Measurements from ENCODE around the gene AMOT.

Gene AMOT

GRCh38 chrX:112798736-112799135 lies 41.9 kb downstream of the AMOT start:
- no peak for DNase-seq

GRCh38 chrX:112789931-112790330 lies 50.7 kb downstream of the AMOT start:
- no peak for DNase-seq

GRCh38 chrX:112786076-112786475 lies 54.6 kb downstream of the AMOT start:
- no peak for DNase-seq

DNA sequence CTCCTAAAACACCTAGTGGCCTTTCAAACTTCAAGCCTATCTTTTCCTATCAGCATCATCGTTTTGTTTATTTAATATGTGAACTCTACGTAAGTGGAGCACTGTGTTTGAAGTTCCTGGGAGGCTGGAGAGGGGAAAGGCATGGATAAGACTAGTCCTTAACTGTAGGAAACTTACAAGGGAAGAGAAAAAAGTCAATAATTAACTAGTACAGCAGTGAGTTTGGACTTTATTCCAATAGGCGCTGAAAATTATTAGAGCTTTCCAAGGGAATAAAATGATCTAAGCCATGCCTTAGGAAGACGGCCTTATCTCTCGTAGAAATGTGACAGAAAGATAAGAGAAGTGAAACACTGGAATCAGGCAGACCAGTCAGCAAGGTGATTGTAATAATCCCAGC lies 55.3 kb downstream of the AMOT start:
- DNase-seq: no peak

- DNase-seq: no peak
Measured at GRCh38 chrX:112784692-112785091, 55.9 kb downstream of the AMOT start.

- DNase-seq: no peak
Measured at GRCh38 chrX:112779139-112779538, 61.5 kb downstream of the AMOT start.

GRCh38 chrX:112774651-112775293 lies 65.9 kb downstream of the AMOT start:
- no peak for DNase-seq

DNA sequence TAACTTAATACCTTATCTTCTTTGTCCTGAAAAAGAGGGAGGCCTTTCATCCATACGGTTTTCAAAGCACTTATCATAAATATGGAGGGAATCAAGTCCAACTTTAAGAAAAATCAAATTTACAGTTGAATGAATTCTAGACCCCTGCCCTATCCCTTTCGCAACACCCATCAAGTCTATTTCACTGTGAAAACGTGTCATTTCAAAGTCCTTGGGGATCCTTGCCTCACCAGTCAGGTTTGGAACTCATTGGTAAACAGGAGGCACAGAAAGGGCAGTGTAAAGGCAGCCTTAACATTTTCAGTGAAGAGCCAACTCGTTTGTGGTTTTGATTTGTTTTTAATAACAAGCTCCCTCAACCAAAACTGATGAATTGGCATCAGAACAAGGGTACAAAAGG lies 66.5 kb downstream of the AMOT start:
- DNase-seq: no peak

GRCh38 chrX:112769034-112769433 lies 71.6 kb downstream of the AMOT start:
- no peak for DNase-seq

GRCh38 chrX:112768563-112768962 lies 72.1 kb downstream of the AMOT start:
- DNase-seq: no peak

- DNase-seq: no peak
Measured at GRCh38 chrX:112766774-112767173, 73.9 kb downstream of the AMOT start.

DNA sequence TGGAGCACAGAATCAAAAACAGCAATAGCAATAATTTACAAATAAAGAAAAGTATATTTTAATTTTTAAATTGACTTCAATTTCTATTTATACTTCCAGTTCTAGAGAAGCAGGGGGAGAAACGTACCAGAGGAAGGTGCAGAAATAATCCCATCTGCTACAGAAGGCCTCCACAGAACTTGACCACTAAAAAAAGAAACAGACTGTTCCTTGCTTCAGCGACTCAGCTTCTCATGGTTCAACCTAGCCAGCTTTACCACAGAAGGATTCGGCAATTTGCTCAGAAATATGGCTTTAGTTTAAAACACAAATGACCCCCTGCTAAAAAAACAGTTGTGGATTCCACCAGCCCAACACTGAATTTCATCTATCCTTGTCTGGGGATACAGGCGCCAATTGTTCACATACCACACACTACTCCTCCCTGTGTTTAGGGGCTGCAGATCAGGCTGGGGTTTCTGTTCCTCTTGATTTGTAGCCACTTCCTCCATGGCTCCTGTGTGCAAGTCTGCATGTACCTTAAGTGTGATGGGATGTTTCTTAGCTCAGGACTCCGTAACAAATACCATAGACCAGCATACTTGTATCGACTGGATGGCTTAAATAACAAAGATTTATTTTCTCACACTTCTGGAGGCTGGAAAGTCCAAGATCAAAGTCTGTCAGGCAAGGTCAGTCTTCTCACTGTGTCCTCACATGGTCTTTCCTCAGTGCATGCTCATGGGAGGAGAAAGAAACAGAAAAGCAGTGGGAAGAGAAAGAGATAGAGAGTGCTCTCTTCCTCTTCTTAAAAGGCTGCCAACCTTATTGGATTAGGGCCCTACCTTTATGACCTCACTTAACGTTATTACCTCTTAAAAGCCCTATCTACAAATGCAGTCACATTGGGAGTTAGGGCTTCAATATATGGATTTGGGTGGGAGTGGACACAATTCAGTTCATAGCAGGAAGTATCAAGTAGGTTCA lies 79.1 kb downstream of the AMOT start:
- no peak for DNase-seq

- DNase-seq: no peak
Measured at GRCh38 chrX:112760697-112761096, 79.9 kb downstream of the AMOT start.

- DNase-seq: no peak
Measured at GRCh38 chrX:112759966-112760365, 80.7 kb downstream of the AMOT start.

- DNase-seq: no peak
Measured at GRCh38 chrX:112759512-112759911, 81.1 kb downstream of the AMOT start.

DNA sequence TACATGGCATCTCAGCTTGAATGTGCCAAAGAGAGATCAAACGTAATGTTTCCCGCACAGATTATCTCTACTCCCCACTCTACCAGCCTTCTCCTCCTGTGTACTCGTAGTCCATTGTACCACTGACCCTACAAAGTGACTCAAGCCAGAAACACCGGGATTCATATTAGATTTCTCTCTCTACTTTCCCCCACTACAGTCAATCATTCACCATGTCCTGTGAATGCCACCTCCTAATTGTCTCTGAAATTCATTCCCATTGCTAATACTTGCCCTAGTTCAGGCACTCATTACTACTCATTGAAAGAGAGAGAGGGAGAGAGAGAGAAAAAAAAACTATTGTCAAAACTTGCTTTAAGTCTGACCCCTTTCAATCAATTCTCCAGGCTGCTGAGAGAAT lies 82.7 kb downstream of the AMOT start:
- DNase-seq: no peak

DNA sequence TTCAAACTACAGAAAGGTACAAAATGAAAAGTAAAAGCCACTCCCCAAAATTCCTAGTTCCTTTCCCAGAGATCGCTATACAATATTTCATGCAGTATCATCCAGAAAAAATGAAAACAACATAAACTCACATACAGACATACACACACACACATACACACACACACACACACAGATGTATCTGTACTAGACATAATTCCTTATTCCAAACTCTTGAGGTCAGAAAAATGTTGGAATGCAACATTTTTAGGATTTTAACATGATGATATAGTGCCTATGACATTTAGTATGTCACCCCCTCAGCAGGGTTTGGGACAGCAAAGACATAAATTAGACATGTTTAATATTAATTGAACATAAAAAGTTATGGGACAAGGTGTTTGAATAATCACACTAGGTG lies 87.5 kb downstream of the AMOT start:
- DNase-seq: no peak

GRCh38 chrX:112751076-112751475 lies 89.6 kb downstream of the AMOT start:
- DNase-seq: no peak

- DNase-seq: no peak
Measured at GRCh38 chrX:112746812-112747595, 93.6 kb downstream of the AMOT start.

DNA sequence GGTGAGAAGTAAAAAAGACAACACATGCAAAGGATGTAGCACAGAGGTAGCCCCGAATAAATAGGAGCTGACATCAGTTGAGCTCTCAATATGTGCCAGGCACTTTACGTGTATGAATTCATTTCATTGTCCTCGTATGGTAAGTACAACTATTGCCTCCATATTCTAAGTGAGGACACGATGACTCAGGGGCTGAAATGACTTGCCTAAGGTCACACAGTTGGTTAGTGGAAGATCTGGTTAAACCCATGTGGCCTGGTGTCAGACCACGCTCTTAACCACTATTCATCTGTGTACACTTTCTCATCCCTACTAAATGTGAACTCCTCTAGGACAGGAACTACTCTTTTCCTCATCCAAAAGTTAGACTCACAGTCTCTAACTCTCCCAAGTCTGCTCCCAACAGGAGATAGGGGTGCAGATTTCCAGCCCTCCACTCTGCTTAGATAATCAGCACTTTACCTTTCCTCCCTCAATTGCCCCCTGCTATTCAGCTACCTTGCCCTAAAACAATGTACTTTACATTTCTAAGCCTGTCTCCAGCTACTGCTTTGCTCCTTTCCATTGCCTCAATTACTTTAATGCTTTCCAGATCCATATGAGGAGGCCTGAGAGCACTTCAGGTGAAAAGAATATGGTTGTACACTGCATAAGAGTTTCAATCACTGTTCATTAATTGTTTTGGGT lies 102.1 kb downstream of the AMOT start:
- no peak for DNase-seq

DNA sequence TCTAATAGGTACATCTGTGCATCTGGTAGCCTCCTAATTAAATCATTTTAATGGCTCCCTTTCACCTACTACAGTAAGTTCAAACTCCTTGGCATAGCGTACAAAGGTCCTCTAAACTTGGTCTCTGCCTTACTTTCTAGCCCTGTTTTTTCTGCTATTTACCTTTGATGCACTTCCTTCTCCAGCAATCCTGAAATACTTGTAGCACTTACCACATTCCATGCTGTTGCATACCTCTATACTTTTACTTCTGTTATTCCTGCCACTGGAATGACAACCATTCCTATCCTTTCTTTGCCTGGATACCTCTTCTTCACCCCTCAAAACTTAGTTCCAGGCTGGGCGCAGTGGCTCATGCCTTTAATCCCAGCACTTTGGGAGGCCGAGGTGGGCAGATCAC lies 104.3 kb downstream of the AMOT start:
- DNase-seq: no peak

DNA sequence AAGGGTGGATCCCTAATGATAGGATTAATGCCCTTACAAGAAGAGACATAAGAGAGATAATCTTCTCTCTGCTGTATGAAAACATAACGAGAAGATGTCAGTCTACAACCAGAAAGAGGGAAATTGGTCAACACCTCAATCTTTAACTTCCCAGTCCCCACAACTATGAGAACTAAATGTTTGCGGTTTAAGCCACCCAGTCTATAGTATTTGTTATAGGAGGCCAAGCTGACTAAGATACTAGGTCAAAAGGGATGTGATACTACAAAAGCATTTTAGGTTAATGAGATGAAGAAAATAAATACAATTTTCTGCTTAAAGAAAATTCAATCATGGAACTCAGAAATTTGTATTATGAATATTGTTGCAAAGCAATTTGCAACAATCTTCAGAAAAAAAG lies 105.5 kb downstream of the AMOT start:
- DNase-seq: no peak

DNA sequence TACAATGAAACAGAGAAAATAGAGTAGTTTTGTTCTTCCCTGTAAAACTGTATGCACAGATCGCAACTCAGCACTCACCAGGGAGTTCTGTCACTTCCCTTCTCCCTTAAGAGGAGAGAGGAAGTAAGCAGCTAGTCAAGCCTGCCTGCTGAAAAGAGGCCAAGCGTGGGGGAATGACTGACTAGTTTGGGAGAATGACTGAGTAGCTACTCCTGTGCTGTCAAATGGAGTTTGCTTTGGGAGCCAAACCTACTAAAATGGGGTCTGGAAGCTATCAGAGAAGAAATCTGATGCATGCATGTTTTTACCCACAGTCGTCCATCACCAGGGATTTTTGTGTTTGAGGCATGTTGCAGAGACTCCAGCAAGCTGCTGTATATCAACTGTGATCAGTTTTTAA lies 106.3 kb downstream of the AMOT start:
- no peak for DNase-seq
